Right ventricle myocardium inferior (tissue), 1 donor: ENCODE data around the gene CTIF. TPM values are rescaled to one million over a fixed set of nuclear protein-coding genes. Genes with fewer than 3 reads are reported as not detected.

ENCODE experiments used
- ATAC-seq: fragments of 200-7000 bp; cut with Tn5 transposase; one replicate; pipeline ENCODE4 v1.9.1; 2020; ENCODE audit warnings: mild to moderate bottlenecking, moderate library complexity
- DNase-seq: peaks from one replicate; pipeline ENCODE4 v3.0.0; 2021; ENCODE audit errors: missing footprints
- intact Hi-C: fragments of 100-400 bp; cut with DNase I; formaldehyde crosslinking; loops from one replicate; pipeline ENCODE4 v1.11.0; 2022
- total RNA-seq: library from RNA; stranded (reverse); fragmentation: NEBNext Ultra II Directional; extraction: Animal tissue kit (Norgen Biotek cat#: 25700); gene quantifications from one replicate; pipeline ENCODE4 v1.2.1, GENCODE V29; 2021
- donor health status: DM: no; HTN: yes; CAD: no; lungs with severe emphysema.

The CTIF gene
- total RNA-seq, 1 donor from 2014 or later: 74.0 TPM

- intact Hi-C loops: no loop called here
- DNase-seq (peak; percentile 6), ATAC-seq (no peak)
Measured at GRCh38 chr18:48831802-48832201, 293.0 kb downstream of the CTIF start.

- intact Hi-C loops: no loop called here
- ATAC-seq (peak; percentile 20), DNase-seq (no peak)
Measured at GRCh38 chr18:48832938-48833700, 294.3 kb downstream of the CTIF start.

- DNase-seq (no peak), ATAC-seq (no peak)
- intact Hi-C loops: no loop called here
Measured at GRCh38 chr18:48833701-48834412, 295.0 kb downstream of the CTIF start.

GRCh38 chr18:48834413-48835031, 295.7 kb downstream of the CTIF start:
- DNase-seq (peak; percentile 82), ATAC-seq (peak; percentile 50)
- intact Hi-C loops: no loop called here

GRCh38 chr18:48835119-48835518, 296.3 kb downstream of the CTIF start:
- DNase-seq (no peak), ATAC-seq (no peak)
- intact Hi-C loops: no loop called here

GRCh38 chr18:48835745-48836170, 296.9 kb downstream of the CTIF start:
- ATAC-seq (no peak), DNase-seq (no peak)
- intact Hi-C loops: no loop called here

- DNase-seq (no peak), ATAC-seq (no peak)
- intact Hi-C loops: no loop called here
Measured at GRCh38 chr18:48836231-48836805, 297.5 kb downstream of the CTIF start.

GRCh38 chr18:48836806-48837615, 298.2 kb downstream of the CTIF start:
- no peak for ATAC-seq
- intact Hi-C loops: no loop called here
- no peak for DNase-seq

GRCh38 chr18:48837676-48838075, 298.8 kb downstream of the CTIF start:
- intact Hi-C loops: no loop called here
- DNase-seq (peak; percentile 17), ATAC-seq (no peak)

- intact Hi-C loops: no loop called here
- ATAC-seq (no peak), DNase-seq (no peak)
Measured at GRCh38 chr18:48838166-48838775, 299.4 kb downstream of the CTIF start.

- intact Hi-C loops: no loop called here
Measured at GRCh38 chr18:48838921-48839818, 300.3 kb downstream of the CTIF start.

GRCh38 chr18:48839819-48840490, 301.1 kb downstream of the CTIF start:
- ATAC-seq: no peak
- DNase-seq: peak; percentile 21
- intact Hi-C loops: loop anchor here (5.0 kb wide), 3 partner anchors 47 to 153 kb away; no protein-coding TSS in a partner anchor

More at GRCh38 chr18:48838921-48839818, 300.3 kb downstream of the CTIF start:
- DNase-seq (peak; percentile 11), ATAC-seq (no peak)

- intact Hi-C loops: loop anchor here (5.0 kb wide), 3 partner anchors 47 to 153 kb away; no protein-coding TSS in a partner anchor
- no peak for DNase-seq
- no peak for ATAC-seq
Measured at GRCh38 chr18:48840491-48840877, 301.7 kb downstream of the CTIF start.

GRCh38 chr18:48841381-48842258, 302.8 kb downstream of the CTIF start:
- DNase-seq (peak; percentile 83), ATAC-seq (peak; percentile 13)
- intact Hi-C loops: loop anchor here (2.0 to 5.0 kb wide), 4 partner anchors 46 to 154 kb away; no protein-coding TSS in a partner anchor

- intact Hi-C loops: loop anchor here (2.0 to 5.0 kb wide), 4 partner anchors 45 to 155 kb away; no protein-coding TSS in a partner anchor
- DNase-seq: no peak
- ATAC-seq: peak; percentile 40
Measured at GRCh38 chr18:48842259-48843061, 303.6 kb downstream of the CTIF start.
